GM12801 (cell line): Measurements from ENCODE around the gene FAM234A.

Source experiments
- TF ChIP-seq, protein P1 (sequence below): IDR thresholded peaks from one replicate; pipeline ENCODE4 v1.5.1; 2011; ENCODE audit warnings: control low read depth; ENCODE audit not compliant: insufficient read length; ENCODE audit errors: extremely low read depth

The FAM234A gene

GRCh38 chr16:307691-308312, 73.2 kb downstream of the FAM234A start:
- TF ChIP-seq, protein P1, sequence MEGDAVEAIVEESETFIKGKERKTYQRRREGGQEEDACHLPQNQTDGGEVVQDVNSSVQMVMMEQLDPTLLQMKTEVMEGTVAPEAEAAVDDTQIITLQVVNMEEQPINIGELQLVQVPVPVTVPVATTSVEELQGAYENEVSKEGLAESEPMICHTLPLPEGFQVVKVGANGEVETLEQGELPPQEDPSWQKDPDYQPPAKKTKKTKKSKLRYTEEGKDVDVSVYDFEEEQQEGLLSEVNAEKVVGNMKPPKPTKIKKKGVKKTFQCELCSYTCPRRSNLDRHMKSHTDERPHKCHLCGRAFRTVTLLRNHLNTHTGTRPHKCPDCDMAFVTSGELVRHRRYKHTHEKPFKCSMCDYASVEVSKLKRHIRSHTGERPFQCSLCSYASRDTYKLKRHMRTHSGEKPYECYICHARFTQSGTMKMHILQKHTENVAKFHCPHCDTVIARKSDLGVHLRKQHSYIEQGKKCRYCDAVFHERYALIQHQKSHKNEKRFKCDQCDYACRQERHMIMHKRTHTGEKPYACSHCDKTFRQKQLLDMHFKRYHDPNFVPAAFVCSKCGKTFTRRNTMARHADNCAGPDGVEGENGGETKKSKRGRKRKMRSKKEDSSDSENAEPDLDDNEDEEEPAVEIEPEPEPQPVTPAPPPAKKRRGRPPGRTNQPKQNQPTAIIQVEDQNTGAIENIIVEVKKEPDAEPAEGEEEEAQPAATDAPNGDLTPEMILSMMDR: no peak

DNA sequence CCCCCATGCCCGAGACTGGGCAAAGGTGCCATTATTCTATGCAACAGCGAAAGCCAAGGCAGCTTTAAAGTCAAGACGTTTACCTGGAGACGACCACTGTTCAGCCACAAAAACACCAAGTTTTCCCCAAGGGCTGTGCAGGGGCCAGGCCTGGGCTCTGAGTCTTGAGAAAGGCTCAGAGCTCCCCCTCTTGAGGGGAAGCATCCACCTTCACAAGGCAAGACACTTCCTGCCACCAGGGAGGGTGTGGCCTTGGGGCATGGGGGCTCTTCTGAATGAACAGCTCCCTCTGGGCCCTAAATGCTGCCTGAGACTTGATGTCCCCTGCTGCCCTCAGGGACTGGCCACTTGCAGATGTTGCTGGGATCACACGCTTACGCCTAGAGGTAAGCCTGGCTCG, 74.9 kb downstream of the FAM234A start:
- TF ChIP-seq, protein P1: no peak

DNA sequence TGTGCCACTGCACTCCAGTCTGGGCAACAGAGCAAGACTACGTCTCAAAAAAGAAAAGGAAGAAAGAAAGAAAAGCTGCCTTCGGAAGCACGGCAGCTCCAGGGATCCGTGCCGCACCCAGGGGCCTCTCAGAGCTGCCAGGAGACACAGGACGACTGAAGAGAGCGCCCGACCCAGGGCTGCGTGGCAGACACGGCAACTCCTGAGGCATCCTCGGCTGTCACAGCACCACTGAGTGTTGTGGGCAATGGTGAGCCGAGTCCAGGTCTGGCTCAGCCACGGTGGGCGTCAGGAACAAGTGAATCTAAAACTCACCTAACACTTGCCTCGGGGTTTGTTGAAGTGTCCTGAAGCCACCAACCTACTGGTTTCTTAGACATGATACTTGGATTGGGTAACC, 77.1 kb downstream of the FAM234A start:
- TF ChIP-seq, protein P1: no peak

DNA sequence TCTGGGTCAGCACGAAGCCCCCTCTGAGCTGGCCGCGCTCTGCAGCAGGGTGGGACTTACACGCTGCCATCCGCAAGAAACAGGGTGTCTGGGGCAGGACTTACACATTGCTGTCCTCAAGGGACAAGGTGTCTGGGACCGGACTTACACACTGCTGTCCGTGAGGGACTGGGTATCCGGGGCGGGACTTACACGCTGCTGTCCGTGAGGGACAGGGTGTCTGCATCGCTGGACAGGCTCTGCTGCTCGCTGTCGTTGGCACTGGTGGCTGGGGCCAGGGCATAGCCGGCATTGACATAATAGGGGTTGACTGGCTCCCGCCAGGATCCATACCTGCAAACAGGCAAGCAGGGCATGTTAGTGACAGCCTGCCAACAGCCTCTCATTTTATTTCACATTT, 79.7 kb downstream of the FAM234A start:
- TF ChIP-seq, protein P1: no peak

- TF ChIP-seq, protein P1: no peak
These were observed 80.2 kb downstream of the FAM234A start for GRCh38 chr16:314795-315299.
